GM11168 (cell line): Measurements from ENCODE around the gene PCSK4.

Experiments
- in situ Hi-C: fragments of 300-500 bp; cut with MboI; formaldehyde crosslinking; loops from one replicate; pipeline ENCODE4 v1.12.0; 2022; ENCODE audit warnings: low sequenced_read_pairs; ENCODE audit not compliant: unreplicated experiment

PCSK4 gene

GRCh38 chr19:1472231-1473084, 17.7 kb downstream of the PCSK4 start:
- in situ Hi-C loops = no loop called here

DNA sequence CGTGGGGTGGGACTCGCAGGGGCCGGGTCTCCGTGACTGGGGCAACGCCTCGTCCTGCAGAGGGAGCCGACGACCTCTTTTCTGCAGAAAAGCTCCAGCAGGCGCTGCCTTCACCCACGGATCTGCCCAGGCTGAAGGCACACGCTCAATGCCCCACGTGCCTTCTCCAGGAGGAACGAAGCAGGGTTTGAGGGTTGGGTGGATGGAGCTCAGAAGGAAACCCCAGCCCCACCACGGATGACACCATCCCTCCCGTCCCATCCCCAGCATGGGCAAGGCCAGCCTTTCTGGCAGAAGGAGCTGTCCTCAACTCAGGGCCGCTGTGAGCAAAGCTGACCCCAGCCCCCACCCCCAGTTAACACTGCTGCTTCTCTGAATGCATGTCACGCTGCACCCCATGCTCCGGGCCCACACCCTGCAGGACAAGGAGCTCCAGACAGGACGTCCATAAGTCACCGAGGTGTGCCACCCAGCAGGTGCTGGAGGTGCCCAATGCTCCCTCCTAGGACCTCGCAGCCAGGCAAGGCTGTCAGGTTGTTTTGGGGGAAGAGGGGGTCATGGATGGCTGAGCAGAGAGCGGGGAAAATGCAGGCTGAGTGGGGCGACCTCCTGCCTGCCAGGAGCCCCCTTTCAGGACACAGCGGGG, 18.5 kb downstream of the PCSK4 start:
- in situ Hi-C loops = no loop called here

DNA sequence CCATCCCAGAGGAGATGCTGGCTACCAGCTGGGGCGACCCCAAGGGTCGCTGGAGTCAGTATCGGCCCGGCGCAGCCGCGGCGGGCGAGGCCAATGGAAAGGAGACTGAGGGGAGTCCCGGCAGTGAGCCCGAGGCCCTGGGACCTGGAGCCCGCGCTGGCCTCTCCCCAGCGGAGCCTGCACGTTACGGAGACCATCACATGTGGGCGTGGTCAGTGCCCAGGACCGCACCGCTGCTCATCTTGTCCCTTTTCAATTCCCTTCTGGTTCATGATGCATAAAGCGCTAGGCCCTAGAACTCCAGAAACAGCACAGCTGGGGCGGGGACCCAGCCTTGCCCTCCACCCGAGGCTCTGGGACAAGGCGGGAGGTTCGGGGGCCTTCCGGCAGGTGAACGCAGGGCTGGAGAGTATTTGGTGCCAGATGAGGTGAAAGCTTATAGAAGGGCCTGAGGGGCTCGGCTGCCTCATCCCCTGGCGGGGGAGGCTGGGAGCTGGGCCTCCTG, 19.1 kb downstream of the PCSK4 start:
- in situ Hi-C loops = no loop called here

GRCh38 chr19:1470305-1471009, 19.7 kb downstream of the PCSK4 start:
- in situ Hi-C loops = no loop called here

DNA sequence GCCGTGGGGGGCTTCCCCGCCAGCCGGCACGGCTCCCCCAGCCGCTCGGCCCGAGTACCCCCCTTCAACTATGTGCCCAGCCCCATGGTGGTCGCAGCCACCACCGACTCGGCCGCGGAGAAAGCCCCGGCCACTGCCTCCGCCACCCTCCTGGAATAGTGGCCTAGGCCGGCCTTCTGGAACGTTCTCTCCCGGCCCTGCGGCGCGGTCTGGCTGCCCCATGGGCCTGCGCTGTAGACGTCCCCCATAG, 20.2 kb downstream of the PCSK4 start:
- in situ Hi-C loops = no loop called here

- in situ Hi-C loops = no loop called here
Measured at GRCh38 chr19:1469255-1470054, 20.7 kb downstream of the PCSK4 start.

DNA sequence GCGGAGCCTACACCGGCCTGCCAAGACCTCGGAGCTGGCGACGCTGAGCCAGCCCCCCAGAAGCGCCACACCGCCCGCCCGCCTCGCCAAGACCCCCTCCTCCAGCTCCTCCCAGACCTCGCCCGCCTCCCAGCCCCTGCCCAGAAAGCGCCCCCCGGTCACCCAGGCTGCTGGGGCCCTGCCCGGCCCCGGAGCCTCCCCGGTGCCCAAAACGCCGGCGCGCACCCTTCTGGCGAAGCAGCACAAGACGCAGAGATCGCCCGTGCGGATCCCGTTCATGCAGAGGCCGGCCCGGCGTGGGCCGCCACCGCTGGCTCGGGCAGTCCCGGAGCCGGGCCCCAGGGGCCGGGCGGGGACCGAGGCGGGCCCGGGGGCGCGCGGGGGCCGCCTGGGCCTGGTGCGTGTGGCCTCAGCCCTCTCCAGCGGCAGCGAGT, 21.3 kb downstream of the PCSK4 start:
- in situ Hi-C loops = no loop called here

DNA sequence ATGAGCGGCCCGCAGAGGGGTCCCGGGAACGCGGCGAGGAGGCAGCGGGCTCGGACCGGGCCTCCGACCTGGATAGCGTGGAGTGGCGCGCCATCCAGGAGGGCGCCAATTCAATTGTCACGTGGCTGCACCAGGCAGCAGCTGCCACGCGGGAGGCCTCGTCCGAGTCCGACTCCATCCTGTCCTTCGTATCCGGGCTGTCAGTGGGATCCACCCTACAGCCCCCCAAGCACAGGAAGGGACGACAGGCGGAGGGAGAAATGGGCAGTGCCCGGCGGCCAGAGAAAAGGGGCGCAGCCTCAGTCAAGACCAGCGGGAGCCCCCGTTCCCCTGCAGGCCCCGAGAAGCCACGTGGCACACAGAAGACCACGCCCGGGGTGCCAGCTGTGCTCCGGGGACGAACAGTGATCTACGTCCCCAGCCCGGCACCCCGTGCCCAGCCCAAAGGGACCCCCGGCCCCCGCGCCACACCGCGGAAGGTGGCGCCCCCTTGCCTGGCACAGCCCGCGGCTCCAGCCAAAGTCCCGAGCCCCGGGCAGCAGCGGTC, 21.8 kb downstream of the PCSK4 start:
- in situ Hi-C loops = no loop called here

- in situ Hi-C loops = no loop called here
Measured at GRCh38 chr19:1467490-1468273, 22.5 kb downstream of the PCSK4 start.

DNA sequence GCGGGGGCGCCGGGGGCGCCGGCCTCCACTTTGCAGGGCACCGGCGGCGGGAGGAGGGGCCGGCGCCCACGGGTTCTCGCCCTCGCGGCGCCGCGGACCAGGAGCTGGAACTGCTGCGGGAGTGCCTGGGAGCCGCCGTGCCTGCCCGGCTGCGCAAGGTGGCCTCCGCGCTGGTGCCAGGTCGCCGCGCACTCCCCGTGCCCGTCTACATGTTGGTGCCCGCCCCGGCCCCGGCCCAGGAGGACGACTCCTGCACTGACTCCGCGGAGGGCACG, 23.0 kb downstream of the PCSK4 start:
- in situ Hi-C loops = no loop called here

GRCh38 chr19:1466461-1467214, 23.5 kb downstream of the PCSK4 start:
- in situ Hi-C loops = no loop called here

DNA sequence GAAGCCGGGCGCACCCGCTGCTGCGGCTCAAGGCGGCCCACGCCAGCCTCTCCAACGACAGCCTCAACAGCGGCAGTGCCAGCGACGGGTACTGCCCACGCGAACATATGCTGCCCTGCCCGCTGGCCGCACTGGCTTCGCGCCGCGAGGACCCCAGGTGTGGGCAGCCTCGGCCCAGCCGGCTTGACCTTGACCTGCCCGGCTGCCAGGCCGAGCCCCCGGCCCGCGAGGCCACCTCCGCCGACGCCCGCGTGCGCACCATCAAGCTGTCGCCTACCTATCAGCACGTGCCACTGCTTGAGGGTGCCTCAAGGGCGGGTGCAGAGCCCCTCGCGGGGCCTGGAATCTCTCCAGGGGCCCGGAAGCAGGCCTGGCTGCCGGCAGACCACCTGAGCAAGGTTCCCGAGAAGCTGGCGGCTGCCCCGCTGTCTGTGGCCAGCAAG, 24.1 kb downstream of the PCSK4 start:
- in situ Hi-C loops = no loop called here

DNA sequence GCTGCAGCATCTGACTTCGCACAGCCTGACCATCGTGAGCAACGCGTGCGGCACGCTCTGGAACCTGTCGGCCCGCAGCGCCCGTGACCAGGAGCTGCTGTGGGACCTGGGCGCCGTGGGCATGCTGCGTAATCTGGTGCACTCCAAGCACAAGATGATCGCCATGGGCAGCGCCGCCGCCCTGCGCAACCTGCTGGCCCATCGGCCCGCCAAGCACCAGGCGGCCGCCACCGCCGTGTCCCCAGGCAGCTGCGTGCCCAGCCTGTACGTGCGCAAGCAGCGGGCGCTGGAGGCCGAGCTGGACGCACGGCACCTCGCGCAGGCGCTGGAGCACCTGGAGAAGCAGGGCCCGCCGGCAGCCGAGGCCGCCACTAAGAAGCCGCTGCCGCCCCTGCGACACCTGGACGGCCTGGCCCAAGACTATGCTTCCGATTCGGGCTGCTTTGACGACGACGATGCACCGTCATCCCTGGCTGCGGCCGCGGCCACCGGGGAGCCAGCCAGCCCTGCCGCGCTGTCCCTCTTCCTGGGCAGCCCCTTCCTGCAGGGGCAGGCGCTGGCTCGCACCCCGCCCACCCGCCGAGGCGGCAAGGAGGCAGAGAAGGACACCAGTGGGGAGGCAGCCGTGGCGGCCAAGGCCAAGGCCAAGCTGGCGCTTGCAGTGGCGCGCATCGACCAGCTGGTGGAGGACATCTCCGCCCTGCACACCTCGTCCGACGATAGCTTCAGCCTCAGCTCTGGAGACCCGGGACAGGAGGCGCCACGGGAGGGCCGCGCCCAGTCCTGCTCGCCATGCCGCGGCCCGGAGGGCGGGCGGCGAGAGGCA, 24.7 kb downstream of the PCSK4 start:
- in situ Hi-C loops = no loop called here

DNA sequence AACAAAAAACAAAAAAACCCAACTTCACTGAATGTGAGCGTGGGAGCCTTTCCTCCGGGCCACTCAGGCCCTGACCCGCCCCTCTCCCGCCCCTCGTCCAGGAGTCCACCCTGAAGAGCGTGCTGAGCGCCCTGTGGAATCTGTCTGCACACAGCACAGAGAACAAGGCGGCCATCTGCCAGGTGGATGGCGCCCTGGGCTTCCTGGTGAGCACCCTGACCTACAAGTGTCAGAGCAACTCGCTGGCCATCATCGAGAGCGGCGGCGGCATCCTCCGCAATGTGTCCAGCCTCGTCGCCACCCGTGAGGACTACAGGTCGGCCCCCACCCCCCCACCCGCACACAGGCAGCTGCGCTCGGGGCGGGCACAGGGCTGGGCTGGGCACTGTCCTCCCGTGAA, 28.3 kb downstream of the PCSK4 start:
- in situ Hi-C loops = no loop called here

- in situ Hi-C loops = no loop called here
Measured at GRCh38 chr19:1460033-1460995, 29.8 kb downstream of the PCSK4 start.

- in situ Hi-C loops = no loop called here
Measured at GRCh38 chr19:1459479-1459878, 30.7 kb downstream of the PCSK4 start.

DNA sequence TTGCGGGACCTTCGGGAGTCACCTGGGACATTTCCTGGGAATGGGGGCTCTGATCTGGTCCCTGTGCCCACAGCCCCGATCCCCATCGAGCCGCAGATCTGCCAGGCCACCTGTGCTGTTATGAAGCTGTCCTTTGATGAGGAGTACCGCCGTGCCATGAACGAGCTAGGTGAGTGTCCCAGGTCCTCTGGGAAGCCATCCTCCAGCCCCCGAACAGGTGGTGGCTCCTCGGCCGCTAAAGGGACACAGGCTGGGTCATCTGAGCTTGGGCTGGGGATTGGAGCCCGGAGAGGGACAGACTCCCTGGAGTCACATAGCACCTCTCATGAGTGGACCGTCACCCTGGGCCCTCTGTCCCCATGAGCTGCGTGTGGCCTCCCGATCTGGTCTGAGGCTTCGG, 32.3 kb downstream of the PCSK4 start:
- in situ Hi-C loops = no loop called here
